ENCODE data around the gene GAB4. TPM values are rescaled to one million over a fixed set of nuclear protein-coding genes. Genes with fewer than 3 reads are reported as not detected.

The GAB4 gene
- total RNA-seq, 4 donors from 2014 or later = not detected

DNA sequence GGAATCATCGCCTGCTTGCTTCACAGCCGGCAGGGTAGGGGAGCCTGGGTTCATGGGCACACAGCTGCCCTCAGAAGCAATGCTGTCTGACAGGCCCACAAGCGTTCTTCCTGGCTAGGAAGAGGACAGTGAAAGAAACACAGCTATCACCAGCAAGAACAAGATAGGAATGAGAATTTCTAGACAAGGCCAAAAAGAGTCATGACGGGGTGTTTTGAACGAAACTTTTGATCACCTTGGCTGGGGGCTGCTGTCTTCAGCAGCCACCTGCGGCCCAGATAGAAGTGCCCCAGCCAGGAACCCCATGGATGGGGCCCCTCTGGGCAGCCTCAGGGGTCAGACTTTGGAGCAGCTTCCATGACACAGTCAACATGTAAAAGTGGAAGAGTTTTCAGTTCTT lies 41.8 kb downstream of the GAB4 start:
- Histone ChIP-seq H3K27ac (no peak overlapping the region), H3K27me3 (no peaks in the 10 kb centered on the region), H3K4me1 (no peaks in the 10 kb centered on the region), H3K36me3 (no peaks in the 10 kb centered on the region), H3K9me3 (no peaks in the 10 kb centered on the region), H3K4me3 (no peak overlapping the region)
- no peak for TF ChIP-seq POLR2A (IDR thresholded peaks at IDR 0.05)
- TF ChIP-seq, protein P1, sequence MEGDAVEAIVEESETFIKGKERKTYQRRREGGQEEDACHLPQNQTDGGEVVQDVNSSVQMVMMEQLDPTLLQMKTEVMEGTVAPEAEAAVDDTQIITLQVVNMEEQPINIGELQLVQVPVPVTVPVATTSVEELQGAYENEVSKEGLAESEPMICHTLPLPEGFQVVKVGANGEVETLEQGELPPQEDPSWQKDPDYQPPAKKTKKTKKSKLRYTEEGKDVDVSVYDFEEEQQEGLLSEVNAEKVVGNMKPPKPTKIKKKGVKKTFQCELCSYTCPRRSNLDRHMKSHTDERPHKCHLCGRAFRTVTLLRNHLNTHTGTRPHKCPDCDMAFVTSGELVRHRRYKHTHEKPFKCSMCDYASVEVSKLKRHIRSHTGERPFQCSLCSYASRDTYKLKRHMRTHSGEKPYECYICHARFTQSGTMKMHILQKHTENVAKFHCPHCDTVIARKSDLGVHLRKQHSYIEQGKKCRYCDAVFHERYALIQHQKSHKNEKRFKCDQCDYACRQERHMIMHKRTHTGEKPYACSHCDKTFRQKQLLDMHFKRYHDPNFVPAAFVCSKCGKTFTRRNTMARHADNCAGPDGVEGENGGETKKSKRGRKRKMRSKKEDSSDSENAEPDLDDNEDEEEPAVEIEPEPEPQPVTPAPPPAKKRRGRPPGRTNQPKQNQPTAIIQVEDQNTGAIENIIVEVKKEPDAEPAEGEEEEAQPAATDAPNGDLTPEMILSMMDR (IDR thresholded peaks at IDR 0.05 in 4 of 5, conservative IDR thresholded peaks at IDR 0.05 in 1 of 5) = no peak
- intact Hi-C loops (cut with DNase I; ENCODE audit: low total_unique reads) = no loop called here
- in situ Hi-C loops (cut with MboI; ENCODE audit: low sequenced_read_pairs in 4 of 4) = no loop called here
- DNase-seq = no peak
- no peak for ATAC-seq

DNA sequence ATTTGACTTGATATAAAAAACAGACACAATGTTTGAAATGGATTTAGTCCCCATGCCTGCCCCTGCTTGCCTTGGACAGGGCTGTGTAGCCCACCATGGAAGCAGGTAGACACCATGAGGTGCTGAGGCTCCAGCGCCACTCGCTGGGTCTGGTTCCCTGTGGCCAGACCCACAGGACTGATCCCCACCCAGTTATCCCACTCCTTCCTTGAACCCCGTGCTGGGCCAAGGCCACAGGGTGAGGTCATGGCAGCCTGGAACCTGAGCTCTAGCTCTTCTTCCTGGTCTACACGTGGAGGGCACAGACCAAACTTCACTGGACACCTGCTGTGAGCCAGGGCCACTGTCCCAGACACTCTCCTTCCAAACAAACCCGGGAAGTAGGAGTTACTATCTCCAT lies 42.5 kb downstream of the GAB4 start:
- in situ Hi-C loops (cut with MboI; ENCODE audit: low sequenced_read_pairs in 4 of 4) (no loop called here), intact Hi-C loops (cut with DNase I; ENCODE audit: low total_unique reads) (no loop called here)
- no peaks in the 10 kb centered on the region for H3K27me3 ChIP-seq
- H3K9me3 ChIP-seq = no peaks in the 10 kb centered on the region
- no peaks in the 10 kb centered on the region for H3K36me3 ChIP-seq
- DNase-seq = no peak
- no peak for ATAC-seq
- H3K27ac ChIP-seq = no peak overlapping the region
- TF ChIP-seq, protein P1 (IDR thresholded peaks at IDR 0.05 in 4 of 5, conservative IDR thresholded peaks at IDR 0.05 in 1 of 5) = no peak
- no peak for TF ChIP-seq POLR2A (IDR thresholded peaks at IDR 0.05)
- H3K4me3 ChIP-seq = no peak overlapping the region
- H3K4me1 ChIP-seq = no peaks in the 10 kb centered on the region

DNA sequence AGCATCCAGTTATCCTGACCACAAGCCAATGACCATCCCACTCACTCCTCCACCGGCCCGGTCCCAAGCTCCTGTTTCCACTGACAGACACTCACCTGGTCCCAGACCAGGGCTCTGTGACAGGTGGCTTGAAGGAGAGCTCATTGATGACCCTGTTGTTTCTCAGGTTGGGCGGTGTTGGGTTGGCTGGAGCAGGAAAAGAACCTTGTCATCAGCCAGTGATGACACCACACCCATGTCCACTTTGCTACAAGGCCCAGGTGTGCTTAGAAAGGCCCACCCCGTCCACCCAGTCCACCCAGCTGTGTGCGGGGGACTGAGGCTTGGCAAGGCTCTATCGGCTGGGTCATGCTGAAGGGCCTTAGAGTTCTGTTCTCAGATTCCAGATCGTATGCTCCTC lies 42.9 kb downstream of the GAB4 start:
- H3K4me3 ChIP-seq = no peak overlapping the region
- in situ Hi-C loops (cut with MboI; ENCODE audit: low sequenced_read_pairs in 4 of 4) (no loop called here), intact Hi-C loops (cut with DNase I; ENCODE audit: low total_unique reads) (no loop called here)
- H3K9me3 ChIP-seq = no peaks in the 10 kb centered on the region
- TF ChIP-seq, protein P1 (IDR thresholded peaks at IDR 0.05 in 4 of 5, conservative IDR thresholded peaks at IDR 0.05 in 1 of 5) = no peak
- no peak for TF ChIP-seq POLR2A (IDR thresholded peaks at IDR 0.05)
- H3K4me1 ChIP-seq = no peaks in the 10 kb centered on the region
- DNase-seq (no peak), ATAC-seq (no peak)
- H3K36me3 ChIP-seq = no peaks in the 10 kb centered on the region
- no peak overlapping the region for H3K27ac ChIP-seq
- H3K27me3 ChIP-seq = no peaks in the 10 kb centered on the region

DNA sequence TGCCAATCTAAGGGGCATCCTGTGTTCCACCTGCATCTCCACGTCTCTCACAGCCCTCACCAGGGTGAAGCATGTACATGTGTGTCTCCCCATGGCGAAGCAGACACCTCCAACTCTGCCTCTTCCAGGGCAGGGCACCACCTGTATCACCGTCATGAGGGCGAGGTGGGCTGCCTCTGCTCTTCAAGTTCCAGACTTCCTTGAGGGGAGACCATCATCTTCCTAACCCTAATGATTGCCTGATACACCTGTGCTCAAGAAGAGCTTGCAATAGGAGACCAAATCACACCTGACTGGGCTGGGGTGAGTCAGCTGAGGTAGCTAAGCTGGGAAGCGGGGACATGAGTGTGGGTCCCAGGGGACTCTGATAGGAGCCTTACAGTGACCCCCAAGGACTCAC lies 43.7 kb downstream of the GAB4 start:
- intact Hi-C loops (cut with DNase I; ENCODE audit: low total_unique reads) = no loop called here

More for the DNA sequence above, 43.7 kb downstream of the GAB4 start:
- DNase-seq = no peak
- no peaks in the 10 kb centered on the region for H3K27me3 ChIP-seq
- in situ Hi-C loops (cut with MboI; ENCODE audit: low sequenced_read_pairs in 4 of 4) = no loop called here
- no peak overlapping the region for H3K4me3 ChIP-seq
- no peaks in the 10 kb centered on the region for H3K36me3 ChIP-seq
- H3K4me1 ChIP-seq = no peaks in the 10 kb centered on the region
- TF ChIP-seq, protein P1 (IDR thresholded peaks at IDR 0.05 in 4 of 5, conservative IDR thresholded peaks at IDR 0.05 in 1 of 5) = no peak
- TF ChIP-seq POLR2A (IDR thresholded peaks at IDR 0.05) = no peak
- no peak overlapping the region for H3K27ac ChIP-seq
- no peaks in the 10 kb centered on the region for H3K9me3 ChIP-seq
- no peak for ATAC-seq
